Measurements from ENCODE around the gene PAM.

The PAM gene

DNA sequence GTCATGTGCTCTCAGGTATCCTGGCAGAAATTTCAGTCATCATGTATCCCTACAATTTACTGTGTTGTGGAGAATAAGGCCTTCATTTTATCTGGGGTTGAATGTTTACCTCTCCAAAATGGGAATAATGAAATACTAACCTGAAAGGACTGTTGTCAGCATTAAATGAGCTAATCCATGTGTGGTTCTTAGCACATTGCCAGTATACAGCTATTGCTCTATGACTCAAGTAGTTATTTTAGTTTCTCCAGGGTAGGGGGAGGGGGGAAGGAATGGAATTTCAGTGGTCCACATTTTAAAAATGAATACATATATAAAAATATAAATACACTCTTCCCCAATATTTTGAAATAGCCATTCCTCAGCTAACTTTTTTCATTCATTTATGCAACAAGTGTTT, 3.5 kb downstream of the PAM start:
- peaks cover 4% of the 10 kb centered on the region for H3K4me1 ChIP-seq (ENCODE audit: control insufficient read depth, insufficient read depth, low read length)
- no peak overlapping the region for H3K4me3 ChIP-seq (ENCODE audit: low read length)
- H3K9ac ChIP-seq (ENCODE audit: low read length), result no peak overlapping the region
- no peaks in the 10 kb centered on the region for H3K36me3 ChIP-seq (ENCODE audit: control insufficient read depth, insufficient read depth, low read length)
- H3K27ac ChIP-seq (ENCODE audit: low read depth, low read length), result no peak overlapping the region
- peaks cover 3% of the 10 kb centered on the region for H3K27me3 ChIP-seq (ENCODE audit: control insufficient read depth, insufficient read depth, low read length)

- Histone ChIP-seq H3K27ac (ENCODE audit: low read depth, low read length) (no peak overlapping the region), H3K4me3 (ENCODE audit: low read length) (no peak overlapping the region), H3K36me3 (ENCODE audit: control insufficient read depth, insufficient read depth, low read length) (no peaks in the 10 kb centered on the region), H3K27me3 (ENCODE audit: control insufficient read depth, insufficient read depth, low read length) (no peaks in the 10 kb centered on the region), H3K9ac (ENCODE audit: low read length) (no peak overlapping the region), H3K4me1 (ENCODE audit: control insufficient read depth, insufficient read depth, low read length) (peaks cover 4% of the 10 kb centered on the region)
Measured at GRCh38 chr5:102759289-102759688, 4.2 kb downstream of the PAM start.

DNA sequence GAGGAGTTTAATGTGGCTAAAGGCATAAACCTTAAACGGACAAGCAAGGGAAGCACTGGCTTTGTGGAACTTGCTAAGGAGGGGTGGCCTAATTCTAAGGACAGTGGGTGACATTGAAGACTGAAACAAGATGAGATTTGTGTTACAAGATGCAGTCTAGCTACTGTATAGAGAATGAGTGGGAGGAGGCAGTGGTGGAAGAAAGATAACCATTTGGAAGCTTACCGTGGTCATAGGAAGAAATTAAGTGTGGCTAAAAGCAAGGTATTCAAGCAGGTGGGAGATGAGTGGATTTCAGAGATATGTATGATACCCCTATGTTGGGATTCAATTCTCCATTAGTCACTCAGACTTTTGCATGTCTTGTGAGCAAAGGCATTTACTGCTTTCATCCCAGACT, 4.6 kb downstream of the PAM start:
- H3K36me3 ChIP-seq (ENCODE audit: control insufficient read depth, insufficient read depth, low read length), result no peaks in the 10 kb centered on the region
- H3K4me1 ChIP-seq (ENCODE audit: control insufficient read depth, insufficient read depth, low read length), result peaks cover 4% of the 10 kb centered on the region
- no peak overlapping the region for H3K27ac ChIP-seq (ENCODE audit: low read depth, low read length)
- H3K4me3 ChIP-seq (ENCODE audit: low read length), result no peak overlapping the region
- no peaks in the 10 kb centered on the region for H3K27me3 ChIP-seq (ENCODE audit: control insufficient read depth, insufficient read depth, low read length)
- no peak overlapping the region for H3K9ac ChIP-seq (ENCODE audit: low read length)

DNA sequence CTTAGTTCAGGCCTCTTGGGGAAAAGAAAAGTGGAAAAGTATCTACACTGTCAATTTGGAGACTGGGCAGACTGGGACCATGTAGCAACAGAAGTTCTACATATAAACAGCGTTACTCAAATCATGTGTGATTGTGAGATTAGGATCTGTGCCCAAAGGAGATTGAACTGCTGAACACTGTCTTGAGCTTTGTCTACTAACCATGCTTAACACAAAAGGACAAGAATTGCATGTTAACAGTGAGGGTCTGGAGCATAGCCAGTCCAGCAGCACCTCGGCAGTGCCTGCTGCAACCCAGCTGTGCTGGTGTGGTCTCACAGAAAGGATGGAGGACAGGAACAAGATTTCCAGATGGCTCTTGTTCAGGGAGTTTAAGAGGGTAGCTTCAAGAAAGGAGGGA, 5.7 kb downstream of the PAM start:
- H3K27ac ChIP-seq (ENCODE audit: low read depth, low read length), result no peak overlapping the region
- H3K9ac ChIP-seq (ENCODE audit: low read length), result no peak overlapping the region
- H3K27me3 ChIP-seq (ENCODE audit: control insufficient read depth, insufficient read depth, low read length), result no peaks in the 10 kb centered on the region
- peaks cover 4% of the 10 kb centered on the region for H3K4me1 ChIP-seq (ENCODE audit: control insufficient read depth, insufficient read depth, low read length)
- H3K4me3 ChIP-seq (ENCODE audit: low read length), result no peak overlapping the region
- H3K36me3 ChIP-seq (ENCODE audit: control insufficient read depth, insufficient read depth, low read length), result no peaks in the 10 kb centered on the region

DNA sequence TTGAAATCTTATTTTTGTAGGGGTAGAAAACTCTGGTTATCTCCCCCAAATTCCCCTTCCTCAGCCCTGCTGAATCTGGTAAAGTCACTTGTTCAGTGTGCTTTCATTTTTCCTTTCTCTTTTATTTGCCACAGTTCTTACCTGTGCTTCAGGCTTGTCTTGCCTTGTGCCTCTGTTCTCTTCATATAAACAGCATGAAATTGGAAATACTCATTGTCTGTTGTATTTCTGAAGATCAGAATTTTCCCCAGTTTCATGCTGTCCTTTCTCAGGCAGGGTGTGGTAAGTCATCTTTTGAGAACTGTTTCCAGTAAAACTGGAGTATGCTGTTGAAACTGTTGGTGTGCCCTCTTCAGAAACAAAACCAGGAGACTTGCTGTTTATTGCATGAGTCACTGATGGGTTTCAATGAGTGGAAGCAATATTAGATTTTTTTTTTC, 7.0 kb downstream of the PAM start:
- H3K27ac ChIP-seq (ENCODE audit: low read depth, low read length), result no peak overlapping the region
- H3K27me3 ChIP-seq (ENCODE audit: control insufficient read depth, insufficient read depth, low read length), result no peaks in the 10 kb centered on the region
- H3K36me3 ChIP-seq (ENCODE audit: control insufficient read depth, insufficient read depth, low read length), result no peaks in the 10 kb centered on the region
- no peaks in the 10 kb centered on the region for H3K4me1 ChIP-seq (ENCODE audit: control insufficient read depth, insufficient read depth, low read length)
- H3K9ac ChIP-seq (ENCODE audit: low read length), result no peak overlapping the region
- H3K4me3 ChIP-seq (ENCODE audit: low read length), result no peak overlapping the region

GRCh38 chr5:102762562-102763227, 7.6 kb downstream of the PAM start:
- no peak overlapping the region for H3K27ac ChIP-seq (ENCODE audit: low read depth, low read length)
- no peak overlapping the region for H3K4me3 ChIP-seq (ENCODE audit: low read length)
- no peaks in the 10 kb centered on the region for H3K36me3 ChIP-seq (ENCODE audit: control insufficient read depth, insufficient read depth, low read length)
- H3K4me1 ChIP-seq (ENCODE audit: control insufficient read depth, insufficient read depth, low read length), result no peaks in the 10 kb centered on the region
- H3K27me3 ChIP-seq (ENCODE audit: control insufficient read depth, insufficient read depth, low read length), result no peaks in the 10 kb centered on the region
- no peak overlapping the region for H3K9ac ChIP-seq (ENCODE audit: low read length)

DNA sequence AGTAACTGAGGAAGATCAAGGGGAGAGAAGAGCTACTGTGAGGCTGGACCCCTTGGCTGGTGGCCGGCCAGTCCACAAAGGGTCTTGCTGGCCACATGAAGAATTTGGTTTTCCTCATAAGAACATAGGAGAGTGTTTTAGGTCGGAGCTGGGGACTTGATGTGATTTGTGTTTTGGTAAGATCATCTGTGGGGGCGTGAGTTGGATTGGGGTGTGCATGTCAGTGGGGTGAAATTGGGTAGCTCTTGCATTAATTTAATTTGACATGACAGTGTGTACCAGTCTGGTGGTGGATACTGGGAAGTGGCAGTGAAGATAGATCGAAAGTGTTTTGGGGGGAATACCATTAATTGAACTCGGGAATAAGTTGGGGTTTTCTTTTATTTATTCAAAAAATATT, 8.6 kb downstream of the PAM start:
- Histone ChIP-seq H3K4me1 (ENCODE audit: control insufficient read depth, insufficient read depth, low read length) (no peaks in the 10 kb centered on the region), H3K27ac (ENCODE audit: low read depth, low read length) (no peak overlapping the region), H3K9ac (ENCODE audit: low read length) (no peak overlapping the region), H3K27me3 (ENCODE audit: control insufficient read depth, insufficient read depth, low read length) (no peaks in the 10 kb centered on the region), H3K4me3 (ENCODE audit: low read length) (no peak overlapping the region), H3K36me3 (ENCODE audit: control insufficient read depth, insufficient read depth, low read length) (no peaks in the 10 kb centered on the region)

DNA sequence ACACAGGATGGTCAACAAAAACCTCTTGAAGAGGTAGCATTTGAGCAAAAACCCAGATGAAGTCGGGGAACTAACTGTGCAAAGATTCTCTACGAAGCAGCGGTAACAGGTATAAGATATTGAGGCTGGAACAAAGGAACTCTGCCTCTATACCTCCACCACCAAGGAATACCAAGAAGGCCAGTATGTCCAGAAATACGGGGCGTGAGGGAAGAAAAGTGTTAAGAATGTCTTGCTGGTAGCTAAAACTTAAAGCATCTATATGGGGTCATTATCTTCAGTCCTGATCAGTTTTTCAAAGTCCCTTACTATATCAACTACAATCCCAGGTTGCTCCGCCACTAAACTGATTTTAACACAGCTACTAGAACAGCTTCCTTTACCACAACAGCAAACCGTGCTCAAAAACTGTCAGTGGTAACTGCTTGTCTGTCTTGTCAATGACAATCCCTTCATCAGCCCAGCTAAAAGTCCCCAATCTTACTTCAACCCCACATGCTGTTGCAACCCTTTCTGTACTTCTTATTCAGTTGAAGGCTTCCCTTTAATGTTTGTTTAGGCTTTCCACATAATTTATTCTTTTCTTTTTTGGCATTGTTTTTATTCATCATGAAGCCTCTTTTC, 9.4 kb downstream of the PAM start:
- Histone ChIP-seq H3K9ac (ENCODE audit: low read length) (no peak overlapping the region), H3K4me3 (ENCODE audit: low read length) (no peak overlapping the region), H3K4me1 (ENCODE audit: control insufficient read depth, insufficient read depth, low read length) (no peaks in the 10 kb centered on the region), H3K27me3 (ENCODE audit: control insufficient read depth, insufficient read depth, low read length) (no peaks in the 10 kb centered on the region), H3K27ac (ENCODE audit: low read depth, low read length) (no peak overlapping the region), H3K36me3 (ENCODE audit: control insufficient read depth, insufficient read depth, low read length) (no peaks in the 10 kb centered on the region)

DNA sequence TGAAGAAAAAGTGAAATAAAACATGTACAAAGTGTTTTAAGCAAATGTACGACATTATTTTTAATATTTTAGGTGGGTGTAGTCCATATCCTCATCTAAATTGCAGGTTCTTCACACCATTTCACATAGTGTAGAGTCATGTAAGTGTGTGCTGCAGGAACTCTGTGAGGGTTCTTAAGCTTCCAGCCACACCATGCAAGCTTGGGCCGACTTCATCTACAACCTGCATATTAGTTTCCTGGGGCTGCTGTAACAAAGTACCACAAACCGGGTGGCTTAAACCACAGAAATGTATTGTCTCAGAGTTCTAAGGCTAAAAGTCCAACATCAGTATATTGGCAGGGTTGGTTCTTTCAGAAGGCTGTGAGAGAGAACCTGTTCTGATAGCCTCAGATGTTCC, 10.2 kb downstream of the PAM start:
- Histone ChIP-seq H3K36me3 (ENCODE audit: control insufficient read depth, insufficient read depth, low read length) (no peaks in the 10 kb centered on the region), H3K9ac (ENCODE audit: low read length) (no peak overlapping the region), H3K27me3 (ENCODE audit: control insufficient read depth, insufficient read depth, low read length) (no peaks in the 10 kb centered on the region), H3K4me3 (ENCODE audit: low read length) (no peak overlapping the region), H3K27ac (ENCODE audit: low read depth, low read length) (no peak overlapping the region), H3K4me1 (ENCODE audit: control insufficient read depth, insufficient read depth, low read length) (no peaks in the 10 kb centered on the region)

DNA sequence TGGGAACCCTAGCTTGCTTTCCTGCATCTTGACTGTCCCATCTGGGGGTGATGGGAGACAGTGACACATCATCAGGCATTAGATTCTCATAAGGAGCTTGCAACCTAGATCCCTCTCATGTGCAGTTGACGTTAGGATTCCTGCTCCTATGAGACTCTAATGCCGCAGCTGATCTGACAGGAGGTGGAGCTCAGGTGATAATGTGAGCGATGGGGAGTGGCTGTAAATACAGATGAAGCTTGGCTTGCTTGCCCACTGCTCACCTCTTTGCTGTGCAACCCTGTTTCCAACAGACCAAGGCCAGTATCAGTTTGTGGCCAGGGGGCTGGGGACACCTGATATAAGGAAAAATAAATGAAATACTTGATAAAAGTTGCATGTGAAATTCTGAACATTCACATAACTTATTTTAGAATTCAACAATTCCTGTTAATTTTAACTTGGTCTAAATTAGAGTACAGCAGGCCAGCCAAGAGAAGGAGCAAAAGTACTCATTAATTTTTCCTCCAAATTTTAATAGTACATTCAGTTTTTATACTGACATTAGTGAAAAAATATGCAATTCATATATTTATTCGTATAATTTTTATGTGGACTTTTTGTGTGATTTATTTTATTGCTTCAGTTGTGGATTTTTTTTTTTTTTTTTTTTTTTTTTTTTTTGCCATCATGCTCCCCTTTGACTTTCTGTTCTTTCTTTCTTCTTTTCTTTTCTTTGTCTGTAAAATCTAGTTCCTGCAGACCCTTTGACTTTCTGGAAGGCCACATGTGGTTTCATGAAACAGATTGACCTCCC, 11.4 kb downstream of the PAM start:
- Histone ChIP-seq H3K27me3 (ENCODE audit: control insufficient read depth, insufficient read depth, low read length) (no peaks in the 10 kb centered on the region), H3K4me1 (ENCODE audit: control insufficient read depth, insufficient read depth, low read length) (peaks cover 4% of the 10 kb centered on the region), H3K36me3 (ENCODE audit: control insufficient read depth, insufficient read depth, low read length) (no peaks in the 10 kb centered on the region), H3K9ac (ENCODE audit: low read length) (no peak overlapping the region), H3K27ac (ENCODE audit: low read depth, low read length) (no peak overlapping the region), H3K4me3 (ENCODE audit: low read length) (no peak overlapping the region)

- H3K4me3 ChIP-seq (ENCODE audit: low read length), result no peak overlapping the region
Measured at GRCh38 chr5:102767862-102768261, 12.8 kb downstream of the PAM start.

DNA sequence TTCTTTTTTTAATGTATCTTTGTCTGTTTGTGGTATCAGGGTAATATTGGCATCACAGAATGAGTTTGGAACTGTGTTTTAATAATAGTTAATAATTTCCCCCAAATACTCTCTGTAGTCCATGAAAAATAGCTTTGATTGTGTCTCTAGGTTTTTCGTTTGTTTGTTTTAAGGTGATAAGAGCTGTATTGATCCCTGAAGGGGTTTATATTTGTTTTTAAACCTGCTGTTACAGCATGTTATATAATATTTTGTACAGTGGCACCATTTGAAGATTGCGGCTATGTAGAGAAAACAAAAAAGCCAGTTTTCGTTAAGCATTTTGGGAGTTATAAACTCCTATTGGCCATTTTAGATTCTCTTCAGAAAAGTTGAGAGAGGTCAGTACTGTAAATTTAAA, 15.7 kb downstream of the PAM start:
- Histone ChIP-seq H3K4me3 (ENCODE audit: low read length) (no peak overlapping the region), H3K36me3 (ENCODE audit: control insufficient read depth, insufficient read depth, low read length) (no peaks in the 10 kb centered on the region), H3K9ac (ENCODE audit: low read length) (no peak overlapping the region), H3K27me3 (ENCODE audit: control insufficient read depth, insufficient read depth, low read length) (no peaks in the 10 kb centered on the region), H3K4me1 (ENCODE audit: control insufficient read depth, insufficient read depth, low read length) (peaks cover 7% of the 10 kb centered on the region), H3K27ac (ENCODE audit: low read depth, low read length) (no peak overlapping the region)

More at GRCh38 chr5:102767862-102768261, 12.8 kb downstream of the PAM start:
- Histone ChIP-seq H3K27ac (ENCODE audit: low read depth, low read length) (no peak overlapping the region), H3K27me3 (ENCODE audit: control insufficient read depth, insufficient read depth, low read length) (no peaks in the 10 kb centered on the region), H3K36me3 (ENCODE audit: control insufficient read depth, insufficient read depth, low read length) (no peaks in the 10 kb centered on the region), H3K9ac (ENCODE audit: low read length) (no peak overlapping the region), H3K4me1 (ENCODE audit: control insufficient read depth, insufficient read depth, low read length) (peaks cover 7% of the 10 kb centered on the region)
